Activated T-cell treated with anti-CD3 and anti-CD28 coated beads for 4 hours (primary cell): ENCODE measurements around the gene CDK19.
"Not testable (repeated sequence)": the region's sequence is repeated elsewhere in the genome, so short reads cannot be mapped to it uniquely, and the experiment has no call there.

Experiments used
- DNase-seq: peaks from one replicate; pipeline ENCODE4 v3.0.0-alpha.2; 2020

CDK19 gene

GRCh38 chr6:110755411-110755834, 59.8 kb downstream of the CDK19 start:
- DNase-seq = no peak

GRCh38 chr6:110753936-110754668, 61.2 kb downstream of the CDK19 start:
- not testable (repeated sequence) for DNase-seq

- DNase-seq = no peak
These were observed 66.8 kb downstream of the CDK19 start for GRCh38 chr6:110748453-110748852.

GRCh38 chr6:110746680-110747079, 68.6 kb downstream of the CDK19 start:
- DNase-seq = no peak

GRCh38 chr6:110744991-110745390, 70.3 kb downstream of the CDK19 start:
- DNase-seq = no peak

GRCh38 chr6:110742552-110742951, 72.7 kb downstream of the CDK19 start:
- DNase-seq = not testable (repeated sequence)

- no peak for DNase-seq
These were observed 73.8 kb downstream of the CDK19 start for GRCh38 chr6:110741517-110741916.

- no peak for DNase-seq
These were observed 76.3 kb downstream of the CDK19 start for GRCh38 chr6:110738899-110739365.

GRCh38 chr6:110735666-110736065, 79.6 kb downstream of the CDK19 start:
- no peak for DNase-seq

- no peak for DNase-seq
These were observed 83.4 kb downstream of the CDK19 start for GRCh38 chr6:110731898-110732297.

- no peak for DNase-seq
These were observed 84.1 kb downstream of the CDK19 start for GRCh38 chr6:110731196-110731595.

- DNase-seq = no peak
These were observed 86.8 kb downstream of the CDK19 start for GRCh38 chr6:110728501-110728900.

- no peak for DNase-seq
These were observed 92.3 kb downstream of the CDK19 start for GRCh38 chr6:110723017-110723416.

- DNase-seq = no peak
These were observed 95.2 kb downstream of the CDK19 start for GRCh38 chr6:110720066-110720465.

GRCh38 chr6:110719601-110720000, 95.7 kb downstream of the CDK19 start:
- DNase-seq = not testable (repeated sequence)

GRCh38 chr6:110714143-110714542, 101.1 kb downstream of the CDK19 start:
- no peak for DNase-seq

- DNase-seq = no peak
These were observed 103.0 kb downstream of the CDK19 start for GRCh38 chr6:110712238-110712637.

- DNase-seq = no peak
These were observed 105.2 kb downstream of the CDK19 start for GRCh38 chr6:110710115-110710514.

GRCh38 chr6:110708295-110708950, 106.8 kb downstream of the CDK19 start:
- DNase-seq = no peak

- no peak for DNase-seq
These were observed 109.7 kb downstream of the CDK19 start for GRCh38 chr6:110705543-110705942.

- DNase-seq = no peak
These were observed 111.2 kb downstream of the CDK19 start for GRCh38 chr6:110703906-110704594.

GRCh38 chr6:110703010-110703905, 112.0 kb downstream of the CDK19 start:
- no peak for DNase-seq

GRCh38 chr6:110699780-110700179, 115.5 kb downstream of the CDK19 start:
- no peak for DNase-seq
